ELR (cell line): ENCODE data around the gene NDUFV1.
A peak's percentile ranks its signal among the peaks of the same experiment; 100 is the strongest.
"Not testable (repeated sequence)": the region's sequence is repeated elsewhere in the genome, so short reads cannot be mapped to it uniquely, and the experiment has no call there.

Experiments
- DNase-seq: peaks from one replicate; pipeline ENCODE4 v3.0.0-alpha.2; 2015; ENCODE audit warnings: low read depth

Gene NDUFV1

DNA sequence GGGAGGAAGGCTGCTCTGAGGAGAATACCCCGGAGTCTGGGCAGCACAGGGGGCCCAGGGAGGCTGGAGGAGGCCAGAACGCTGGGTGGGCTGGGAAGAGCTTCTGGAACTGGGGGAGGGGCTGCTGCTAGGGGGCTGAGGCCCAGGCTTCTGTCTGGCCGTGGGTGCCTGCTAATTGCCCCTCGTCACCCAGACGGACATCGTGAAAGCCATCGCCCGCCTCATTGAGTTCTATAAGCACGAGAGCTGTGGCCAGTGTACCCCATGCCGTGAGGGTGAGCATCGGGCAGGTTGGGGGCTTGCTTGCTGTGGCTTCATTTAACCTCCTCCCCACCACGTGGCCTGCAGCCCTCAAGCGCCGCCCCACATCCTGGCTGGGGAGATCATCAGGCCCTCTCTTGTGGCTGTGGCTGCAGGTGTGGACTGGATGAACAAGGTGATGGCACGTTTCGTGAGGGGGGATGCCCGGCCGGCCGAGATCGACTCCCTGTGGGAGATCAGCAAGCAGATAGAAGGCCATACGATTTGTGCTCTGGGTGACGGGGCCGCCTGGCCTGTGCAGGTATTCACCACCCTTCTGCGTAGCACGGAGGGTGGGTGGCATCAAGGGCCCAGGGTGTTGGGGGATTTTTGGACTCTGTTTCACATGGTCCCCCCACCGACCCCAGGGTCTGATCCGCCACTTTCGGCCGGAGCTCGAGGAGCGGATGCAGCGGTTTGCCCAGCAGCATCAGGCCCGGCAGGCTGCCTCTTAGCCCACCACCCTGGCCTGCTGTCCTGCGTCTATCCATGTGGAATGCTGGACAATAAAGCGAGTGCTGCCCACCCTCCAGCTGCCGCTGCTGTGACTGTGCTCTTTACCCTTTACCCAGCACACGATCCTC is 5.2 kb downstream of the NDUFV1 start:
- DNase-seq: no peak

DNA sequence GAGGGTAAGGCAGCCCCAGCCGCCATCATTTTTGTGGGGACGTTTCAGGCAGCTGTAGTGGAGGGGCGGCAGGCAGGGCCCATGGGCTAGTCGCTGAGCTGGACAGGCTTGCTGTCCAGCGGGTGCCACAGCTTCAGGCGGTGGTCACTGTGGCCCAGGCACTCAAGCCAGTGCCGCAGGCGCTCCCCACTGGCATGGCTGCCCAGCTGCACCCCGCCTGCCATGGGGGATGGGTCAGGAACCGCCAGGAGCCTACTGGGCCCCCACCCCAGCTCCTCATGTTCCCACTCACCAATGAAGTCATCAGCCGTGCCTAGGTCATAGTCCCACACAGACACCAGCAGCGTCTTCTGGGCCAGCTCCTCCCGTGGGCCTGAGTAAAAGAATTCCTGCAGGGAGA is 6.0 kb downstream of the NDUFV1 start:
- DNase-seq: no peak

DNA sequence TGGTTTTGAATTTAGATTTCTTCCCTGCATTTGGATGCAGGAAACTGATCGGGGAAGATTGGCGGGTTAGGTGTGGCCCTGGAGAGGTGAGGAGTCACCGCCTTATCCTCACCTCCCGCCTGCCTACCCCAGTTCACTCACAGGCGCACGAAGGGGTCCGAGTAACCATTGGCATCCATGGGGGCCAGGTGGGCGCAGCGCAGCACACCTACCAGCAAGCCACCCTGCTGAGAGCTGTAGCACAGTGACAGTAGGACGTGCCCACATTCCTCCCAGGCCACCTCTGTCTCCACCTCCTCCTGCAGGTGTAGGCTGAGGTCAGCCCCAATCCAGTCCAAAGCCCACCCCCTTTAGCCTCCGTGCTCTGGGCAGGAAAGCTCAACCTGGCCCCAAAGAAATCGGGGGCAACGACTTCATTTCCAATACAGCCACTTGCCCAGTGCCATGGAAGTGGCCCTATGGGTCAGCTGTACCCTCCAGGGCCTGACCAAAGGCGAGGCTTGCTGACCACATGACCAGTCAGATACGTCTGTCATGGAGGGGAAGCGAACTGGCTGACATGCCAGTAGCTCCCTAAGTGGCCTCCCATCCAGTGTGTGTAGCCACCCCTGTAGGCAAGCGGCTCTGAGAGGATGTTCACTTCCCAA is 6.7 kb downstream of the NDUFV1 start:
- DNase-seq: no peak

DNA sequence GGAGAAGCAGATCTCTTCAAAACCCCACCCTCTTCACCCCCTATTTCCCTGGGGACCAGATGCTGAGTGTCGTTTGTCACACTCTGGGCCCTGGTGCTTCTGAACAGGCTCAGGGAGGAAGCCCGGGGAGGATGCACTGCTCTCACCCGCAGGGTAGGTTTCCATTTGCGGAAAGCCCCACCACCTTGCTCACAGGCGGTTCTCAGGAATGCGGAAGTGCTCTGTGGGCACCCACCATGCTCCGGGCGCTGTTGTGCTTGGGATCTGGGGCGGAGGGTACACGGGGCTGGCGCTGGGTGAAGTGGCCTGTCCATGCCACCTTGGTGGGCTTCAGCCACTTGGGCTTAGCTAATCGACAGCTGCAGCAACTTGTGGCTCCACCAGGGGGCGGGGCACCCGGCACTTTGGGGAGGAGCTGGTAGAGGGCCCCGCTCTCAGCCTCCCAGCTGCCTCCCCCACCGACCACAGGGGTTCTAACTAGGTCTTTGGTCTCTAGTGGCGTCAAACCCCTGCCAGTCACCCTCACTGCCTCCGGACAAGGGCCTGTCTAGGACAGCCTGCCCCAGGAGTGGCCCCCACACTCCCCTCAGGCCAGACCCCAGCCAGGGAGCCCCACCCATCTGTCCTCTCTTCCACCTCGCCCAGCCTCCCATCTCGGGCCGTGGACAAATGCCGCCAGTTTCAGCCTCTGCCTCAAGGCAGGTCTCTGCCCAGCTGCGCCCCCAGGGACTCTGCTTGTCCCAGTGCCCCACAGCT is 7.4 kb downstream of the NDUFV1 start:
- peak; percentile 63 for DNase-seq

DNA sequence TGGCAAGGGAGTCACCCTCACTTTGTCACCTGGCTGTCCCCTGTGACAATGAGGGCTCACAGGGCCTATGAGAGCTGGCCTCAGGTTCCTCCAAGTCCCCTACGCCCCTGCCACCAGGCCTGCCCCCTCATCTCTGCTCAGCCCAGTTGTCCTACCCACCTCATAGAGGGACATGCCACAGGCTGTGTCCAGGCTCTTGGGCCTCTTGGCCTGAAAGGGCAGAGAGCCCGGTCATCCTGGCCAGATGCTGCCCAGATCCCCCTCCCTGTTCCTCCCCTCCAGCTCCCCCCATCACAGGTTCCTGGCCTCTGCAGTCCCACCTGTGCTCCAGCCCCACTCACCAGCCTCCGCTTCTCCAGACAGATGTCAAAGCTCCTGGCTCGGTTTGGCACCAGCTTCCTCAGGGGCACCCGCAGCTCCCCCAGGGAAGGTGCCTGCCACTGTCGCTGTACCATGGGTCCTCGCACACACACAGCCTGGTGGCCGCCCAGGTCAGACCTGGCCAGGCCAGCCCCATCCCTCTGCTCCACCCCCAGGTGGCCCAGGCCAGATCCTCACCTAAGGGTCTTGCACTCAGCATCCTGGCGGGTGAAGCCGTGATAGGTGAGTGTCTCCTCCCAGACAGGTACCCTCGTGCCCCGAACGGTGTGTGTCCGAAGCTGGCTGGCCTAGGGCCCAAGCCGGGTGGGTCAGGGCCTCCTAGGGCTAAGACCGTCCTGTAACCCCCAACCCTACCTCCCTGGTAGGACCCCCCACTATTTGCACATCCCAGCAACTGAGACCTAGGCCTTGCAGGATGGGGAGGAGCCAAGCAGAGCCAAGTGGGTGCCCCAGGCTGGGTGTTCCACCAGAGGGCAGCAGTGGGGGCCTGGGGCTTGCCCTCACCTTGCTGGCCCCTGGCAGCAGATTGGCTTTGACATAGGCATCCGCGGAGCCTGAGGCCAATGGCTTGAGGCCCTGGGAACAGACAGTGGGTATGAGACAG is 8.3 kb downstream of the NDUFV1 start:
- peak; percentile 39 for DNase-seq

DNA sequence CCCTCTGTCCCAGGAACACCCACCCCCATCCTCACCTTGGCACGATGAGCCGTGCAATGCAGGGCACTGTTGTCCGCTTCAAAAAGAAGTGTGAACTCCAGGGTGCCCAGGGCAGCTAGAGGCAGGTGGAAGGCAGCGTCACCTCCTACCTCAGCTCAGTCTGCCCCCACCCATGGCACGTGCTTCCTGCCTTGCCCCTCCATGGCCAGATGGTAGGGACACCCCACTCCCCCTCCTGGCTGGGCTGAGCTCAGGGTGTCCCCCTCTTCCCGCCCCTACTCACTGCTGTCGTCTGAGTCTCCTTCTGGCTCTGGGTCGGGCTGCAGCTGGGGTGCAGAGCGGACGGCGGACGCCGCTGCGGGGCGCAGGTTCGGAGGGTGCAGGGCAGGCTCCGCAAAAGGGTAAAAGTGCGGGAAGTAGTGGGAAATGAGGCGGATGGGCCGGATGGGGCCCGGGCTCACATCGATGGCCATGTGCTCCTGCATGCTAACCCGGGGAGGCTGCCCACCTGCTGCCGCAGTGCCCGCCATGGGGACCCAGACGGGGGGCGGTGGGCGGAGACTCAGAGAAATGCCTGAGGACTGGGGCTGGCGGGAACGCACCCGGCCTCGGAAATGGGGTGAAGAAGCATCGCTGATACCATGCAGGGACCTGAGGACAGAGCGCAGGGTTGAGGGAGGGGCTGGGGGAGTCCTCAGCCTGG is 9.1 kb downstream of the NDUFV1 start:
- no peak for DNase-seq

DNA sequence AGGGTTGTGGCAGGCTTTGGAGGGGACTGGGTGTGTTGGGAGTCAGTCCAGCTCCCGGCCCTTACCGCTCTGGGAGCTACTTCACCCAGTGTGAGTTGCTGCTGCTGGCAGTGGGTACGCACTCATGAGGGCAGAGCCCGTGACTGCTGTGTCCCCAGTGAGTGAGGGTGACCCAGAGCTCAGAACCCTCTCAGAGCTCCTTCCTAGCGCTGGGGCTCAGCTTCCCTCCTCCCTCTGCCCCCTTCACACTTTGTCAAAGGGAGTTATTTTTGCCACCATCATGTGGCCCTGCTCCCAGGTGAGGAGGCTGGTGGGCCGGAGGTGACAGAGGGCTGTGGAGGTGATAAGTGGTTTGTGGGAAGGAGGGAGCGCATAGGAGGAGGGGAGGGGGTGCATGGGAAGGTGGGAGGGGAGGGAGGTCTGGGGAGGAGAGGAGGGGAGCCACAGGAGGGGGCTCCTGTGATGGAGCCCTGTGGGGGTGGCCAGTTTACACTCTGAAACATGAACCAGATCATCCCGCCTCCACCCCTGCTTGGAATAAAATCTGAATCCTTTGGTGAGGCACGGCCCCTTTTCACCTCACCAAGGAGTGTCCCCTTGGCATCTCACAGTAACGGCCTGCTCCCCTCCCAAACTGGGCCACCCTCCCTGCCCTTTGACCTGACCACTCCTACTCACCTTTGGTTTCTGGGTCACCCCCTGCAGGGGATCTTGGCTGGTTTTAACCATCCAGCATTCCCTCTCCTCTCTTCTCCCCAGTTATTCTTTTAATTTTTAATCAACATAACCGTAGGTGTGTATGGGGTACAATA is 9.9 kb downstream of the NDUFV1 start:
- no peak for DNase-seq

DNA sequence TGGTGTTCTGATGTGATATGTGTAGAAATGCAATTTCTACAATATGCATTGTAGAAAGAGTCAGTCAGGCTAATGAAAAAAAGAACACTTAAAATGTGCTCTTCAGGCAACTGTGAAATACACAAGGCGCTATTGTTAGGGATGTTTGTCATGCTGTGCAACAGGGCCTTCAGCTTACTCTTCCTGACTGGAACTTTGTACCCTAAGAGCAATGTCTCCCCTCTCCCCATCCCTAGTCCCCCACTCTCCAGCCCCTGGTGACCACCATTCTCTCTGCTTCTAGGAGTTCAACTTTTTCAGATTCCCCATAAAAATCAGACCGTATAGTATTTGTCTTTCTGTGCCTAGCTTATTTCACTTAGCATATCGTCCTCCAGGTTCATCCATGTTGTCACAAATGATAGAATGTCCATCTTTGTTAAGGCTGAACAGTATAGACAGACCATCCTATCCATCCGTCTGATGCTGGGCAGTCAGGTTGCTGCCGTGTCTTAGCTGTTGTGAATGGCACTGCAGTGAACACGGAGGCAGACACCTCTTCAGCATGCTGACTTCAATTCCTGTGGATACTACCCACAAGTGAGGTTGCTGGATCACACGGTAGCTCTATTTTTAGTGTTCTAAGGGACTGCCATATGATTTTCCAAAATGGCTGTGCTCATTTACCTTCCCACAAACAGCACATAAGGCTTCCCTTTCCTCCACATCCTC is 10.7 kb downstream of the NDUFV1 start:
- no peak for DNase-seq

DNA sequence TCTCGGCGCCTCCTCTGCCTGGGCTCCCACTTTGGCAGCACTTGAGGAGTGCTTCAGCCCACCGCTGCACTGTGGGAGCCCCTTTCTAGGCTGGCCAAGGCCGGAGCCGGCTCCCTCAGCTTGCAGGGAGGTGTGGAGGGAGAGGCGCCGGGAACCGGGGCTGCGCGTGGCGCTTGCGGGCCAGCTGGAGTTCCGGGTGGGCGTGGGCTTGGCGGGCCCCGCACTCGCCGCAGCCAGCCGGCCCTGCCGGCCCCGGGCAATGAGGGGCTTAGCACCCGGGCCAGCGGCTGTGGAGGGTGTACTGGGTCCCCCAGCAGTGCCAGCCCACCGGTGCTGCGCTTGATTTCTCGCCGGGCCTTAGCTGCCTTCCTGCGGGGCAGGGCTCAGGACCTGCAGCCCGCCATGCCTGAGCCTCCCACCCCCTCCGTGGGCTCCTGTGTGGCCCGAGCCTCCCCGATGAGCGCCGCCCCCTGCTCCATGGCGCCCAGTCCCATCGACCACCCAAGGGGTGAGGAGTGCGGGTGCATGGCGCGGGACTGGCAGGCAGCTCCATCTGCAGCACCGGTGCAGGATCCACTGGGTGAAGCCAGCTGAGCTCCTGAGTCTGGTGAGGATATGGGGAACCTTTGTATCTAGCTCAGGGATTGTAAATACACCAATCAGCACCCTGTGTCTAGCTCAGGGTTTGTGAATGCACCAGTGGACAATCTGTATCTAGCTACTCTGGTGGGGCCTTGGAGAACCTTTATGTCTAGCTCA is 12.3 kb downstream of the NDUFV1 start:
- DNase-seq: not testable (repeated sequence)

DNA sequence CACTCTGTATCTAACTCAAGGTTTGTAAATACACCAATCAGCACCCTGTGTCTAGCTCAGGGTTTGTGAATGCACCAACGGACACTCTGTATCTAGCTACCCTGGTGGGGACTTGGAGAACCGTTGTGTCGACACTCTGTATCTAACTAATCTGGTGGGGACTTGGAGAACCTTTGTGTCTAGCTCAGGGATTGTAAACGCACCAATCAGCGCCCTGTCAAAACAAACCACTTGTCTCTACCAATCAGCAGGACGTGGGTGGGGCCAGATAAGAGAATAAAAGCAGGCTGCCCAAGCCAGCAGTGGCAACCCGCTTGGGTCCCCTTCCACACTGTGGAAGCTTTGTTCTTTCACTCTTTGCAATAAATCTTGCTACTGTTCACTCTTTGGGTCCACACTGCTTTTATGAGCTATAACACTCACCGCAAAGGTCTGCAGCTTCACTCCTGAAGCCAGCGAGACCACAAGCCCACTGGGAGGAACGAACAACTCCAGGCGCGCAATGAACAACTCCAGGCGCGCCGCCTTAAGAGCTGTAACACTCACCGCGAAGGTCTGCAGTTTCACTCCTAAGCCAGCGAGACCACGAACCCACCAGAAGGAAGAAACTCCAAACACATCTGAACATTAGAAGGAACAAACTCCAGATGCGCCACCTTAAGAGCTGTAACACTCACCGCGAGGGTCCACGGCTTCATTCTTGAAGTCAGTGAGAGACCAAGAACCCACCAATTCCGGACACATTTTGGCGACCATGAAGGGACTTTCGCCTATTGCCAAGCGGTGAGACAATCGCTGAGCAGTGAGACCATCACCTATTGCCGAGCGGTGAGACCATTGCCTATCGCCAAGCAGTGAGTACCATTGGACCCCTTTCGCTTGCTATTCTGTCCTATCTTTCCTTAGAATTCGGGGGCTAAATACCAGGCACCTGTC is 13.2 kb downstream of the NDUFV1 start:
- not testable (repeated sequence) for DNase-seq

DNA sequence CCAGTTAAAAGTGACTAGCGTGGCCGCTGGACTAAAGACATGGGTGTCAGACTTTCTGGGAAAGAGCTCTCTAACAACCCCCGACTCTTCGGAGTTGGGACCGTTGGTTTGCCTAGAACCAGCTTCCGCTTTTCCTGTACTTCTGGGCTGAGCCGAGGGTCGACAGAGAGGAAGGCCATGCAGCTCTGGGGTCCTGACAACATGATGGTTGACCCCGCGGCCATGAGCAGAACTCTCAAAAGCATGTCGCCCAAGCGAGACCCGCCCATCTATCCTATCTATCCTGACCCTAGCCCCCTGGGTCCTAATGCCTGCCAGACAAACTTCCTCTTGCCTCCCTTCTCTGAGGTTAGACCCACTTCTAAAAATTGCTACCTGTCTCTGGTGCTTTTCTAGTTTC is 13.9 kb downstream of the NDUFV1 start:
- not testable (repeated sequence) for DNase-seq

DNA sequence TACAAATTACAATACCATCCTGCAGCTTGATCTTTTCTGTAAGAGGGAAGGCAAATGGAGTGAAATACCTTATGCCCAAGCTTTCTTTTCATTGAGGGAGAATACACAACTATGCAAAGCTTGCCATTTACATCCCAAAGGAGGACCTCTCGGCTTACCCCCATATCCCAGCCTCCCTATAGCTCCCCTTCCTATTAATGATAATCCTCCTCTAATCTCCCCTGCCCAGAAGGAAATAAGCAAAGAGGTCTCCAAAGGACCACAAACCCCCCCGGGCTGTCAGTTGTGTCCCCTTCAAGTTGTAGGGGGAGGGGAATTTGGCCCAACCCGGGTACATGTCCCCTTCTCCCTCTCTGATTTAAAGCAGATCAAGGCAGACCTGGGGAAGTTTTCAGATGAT is 15.2 kb downstream of the NDUFV1 start:
- DNase-seq: not testable (repeated sequence)

DNA sequence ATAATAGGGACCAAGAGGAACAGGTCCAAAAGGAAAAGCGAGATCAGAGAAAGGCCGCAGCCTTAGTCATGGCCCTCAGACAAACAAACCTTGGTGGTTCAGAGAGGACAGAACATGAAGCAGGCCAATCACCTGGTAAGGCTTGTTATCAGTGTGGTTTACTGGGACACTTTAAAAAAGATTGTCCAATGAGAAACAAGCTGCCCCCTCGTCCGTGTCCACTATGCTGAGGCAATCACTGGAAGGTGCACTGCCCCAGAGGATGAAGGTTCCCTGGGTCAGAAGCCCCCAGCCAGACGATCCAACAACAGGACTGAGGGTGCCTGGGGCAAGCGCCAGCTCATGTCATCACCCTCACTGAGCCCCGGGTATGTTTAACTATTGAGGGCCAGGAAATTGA is 16.2 kb downstream of the NDUFV1 start:
- DNase-seq: not testable (repeated sequence)

DNA sequence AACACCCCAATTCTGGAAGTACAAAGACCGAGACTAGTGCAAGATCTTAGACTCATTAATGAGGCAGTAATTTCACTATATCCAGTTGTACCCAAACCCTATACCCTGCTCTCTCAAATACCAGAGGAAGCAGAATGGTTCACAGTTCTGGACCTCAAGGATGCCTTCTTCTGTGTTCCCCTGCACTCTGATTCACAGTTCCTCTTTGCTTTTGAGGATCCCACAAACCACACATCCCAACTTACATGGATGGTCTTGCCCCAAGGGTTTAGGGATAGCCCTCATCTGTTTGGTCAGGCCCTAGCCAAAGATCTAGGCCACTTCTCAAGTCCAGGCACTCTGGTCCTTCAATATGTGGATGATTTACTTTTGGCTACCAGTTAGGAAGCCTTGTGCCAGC is 17.1 kb downstream of the NDUFV1 start:
- DNase-seq: not testable (repeated sequence)

DNA sequence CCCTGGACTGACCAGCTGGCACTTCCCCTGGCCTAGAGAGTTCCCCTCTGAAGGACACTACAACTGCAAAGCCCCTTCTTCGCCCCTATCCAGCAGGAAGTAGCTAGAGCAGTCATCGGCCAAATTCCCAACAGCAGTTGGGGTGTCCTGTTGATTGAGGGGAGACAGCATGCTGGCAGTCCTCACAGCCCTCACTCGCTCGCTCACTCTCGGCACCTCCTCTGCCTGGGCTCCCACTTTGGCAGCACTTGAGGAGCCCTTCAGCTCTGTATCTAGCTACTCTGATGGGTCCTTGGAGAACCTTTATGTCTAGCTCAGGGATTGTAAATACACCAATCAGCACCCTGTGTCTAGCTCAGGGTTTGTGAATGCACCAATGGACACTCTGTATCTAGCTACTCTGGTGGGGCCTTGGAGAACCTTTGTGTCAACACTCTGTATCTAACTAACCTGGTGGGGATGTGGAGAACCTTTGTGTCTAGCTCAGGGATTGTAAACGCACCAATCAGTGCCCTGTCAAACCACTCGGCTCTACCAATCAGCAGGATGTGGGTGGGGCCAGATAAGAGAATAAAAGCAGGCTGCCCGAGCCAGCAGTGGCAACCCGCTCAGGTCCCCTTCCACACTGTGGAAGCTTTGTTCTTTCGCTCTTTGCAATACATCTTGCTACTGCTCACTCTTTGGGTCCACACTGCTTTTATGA is 19.5 kb downstream of the NDUFV1 start:
- not testable (repeated sequence) for DNase-seq

DNA sequence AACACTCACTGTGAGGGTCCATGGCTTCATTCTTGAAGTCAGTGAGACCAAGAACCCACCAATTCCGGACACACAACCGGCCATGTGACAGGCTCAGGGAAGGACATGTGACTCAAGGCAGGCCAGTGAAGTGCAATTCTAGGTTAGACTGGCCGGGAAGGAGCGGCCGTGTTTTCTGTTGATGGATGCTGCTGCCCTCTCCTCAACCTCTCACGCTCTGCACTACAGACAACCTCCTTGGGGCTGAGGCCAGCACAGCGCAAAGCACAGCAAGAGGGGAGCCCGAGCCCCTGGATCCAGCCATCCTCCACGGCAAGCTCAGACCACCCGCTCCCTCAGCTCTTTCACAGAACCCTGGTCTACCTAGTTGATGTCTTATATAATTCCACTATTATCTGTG is 20.2 kb downstream of the NDUFV1 start:
- DNase-seq: no peak

DNA sequence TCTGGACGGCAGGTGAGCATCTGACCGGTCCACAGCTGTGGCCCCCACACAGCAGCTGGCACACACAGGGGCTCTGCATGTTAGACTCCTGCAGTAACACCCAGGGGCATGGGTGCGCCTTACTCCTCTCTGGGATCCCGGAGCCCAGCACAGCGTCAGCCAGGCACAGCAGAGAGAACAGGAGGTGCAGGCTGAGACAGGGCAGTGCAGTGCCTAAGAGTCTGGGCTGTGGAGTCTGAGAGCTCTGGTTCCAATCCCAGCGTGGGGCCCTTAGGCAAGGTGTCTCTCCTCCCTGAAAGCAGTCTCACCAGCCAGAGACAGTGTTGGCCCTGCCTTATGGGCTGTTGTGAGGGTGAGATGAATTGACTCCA is 20.7 kb downstream of the NDUFV1 start:
- DNase-seq: no peak
